Superior temporal gyrus (tissue), 1 donor: ENCODE measurements around the gene KLK13.

ENCODE experiments used
- DNase-seq: peaks from one replicate; pipeline ENCODE4 v3.0.0-alpha.2; 2016; ENCODE audit errors: extremely low spot score

The KLK13 gene

DNA sequence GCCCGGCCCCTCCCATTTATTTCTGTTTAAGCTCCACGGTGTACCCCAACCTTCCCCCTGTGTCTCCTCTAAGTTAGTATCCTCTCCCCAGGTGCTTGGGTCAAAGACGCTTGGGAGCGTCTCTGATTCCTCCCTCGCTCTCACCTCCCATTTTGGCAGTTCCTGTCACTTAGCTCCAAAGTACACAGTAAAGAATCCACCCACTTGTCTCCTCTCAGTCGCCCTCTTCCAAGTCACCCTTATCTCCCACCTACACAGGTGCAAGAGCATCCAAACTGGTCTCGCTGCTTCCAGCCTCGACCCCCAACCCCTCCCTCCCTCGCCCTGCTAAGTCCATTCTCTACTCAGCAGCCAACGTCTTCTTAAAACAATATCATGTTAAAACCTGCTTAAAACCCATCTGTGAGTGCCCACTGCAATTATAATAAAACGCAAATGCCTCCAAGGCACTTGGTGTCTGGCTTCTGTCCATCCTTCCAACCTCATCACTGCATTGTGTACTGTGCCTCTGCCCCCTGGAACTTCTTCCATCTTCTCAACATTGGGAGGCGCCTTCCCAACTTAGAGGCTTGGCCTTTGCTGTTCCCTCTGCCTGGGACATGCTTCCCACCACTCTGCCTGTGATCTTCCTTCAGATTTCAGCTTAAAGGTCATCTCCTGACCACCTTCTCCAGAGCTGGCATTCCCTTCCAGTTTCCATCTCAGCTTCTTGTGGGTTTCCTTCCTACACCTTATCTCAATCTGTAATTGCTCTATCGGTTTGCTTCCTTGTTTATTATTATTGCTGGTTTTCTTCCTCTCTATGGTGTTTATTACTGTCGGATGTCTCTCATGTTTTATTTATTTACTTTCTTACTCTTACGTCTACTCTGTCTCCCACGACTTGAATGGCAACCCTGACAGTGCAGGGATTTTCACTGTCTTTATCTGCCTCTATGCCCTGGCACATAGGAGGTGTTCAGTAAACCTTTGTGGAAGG, 27.3 kb upstream of the KLK13 start:
- DNase-seq, result no peak

- DNase-seq, result no peak
These were observed 26.2 kb upstream of the KLK13 start for GRCh38 chr19:51091126-51091525.

DNA sequence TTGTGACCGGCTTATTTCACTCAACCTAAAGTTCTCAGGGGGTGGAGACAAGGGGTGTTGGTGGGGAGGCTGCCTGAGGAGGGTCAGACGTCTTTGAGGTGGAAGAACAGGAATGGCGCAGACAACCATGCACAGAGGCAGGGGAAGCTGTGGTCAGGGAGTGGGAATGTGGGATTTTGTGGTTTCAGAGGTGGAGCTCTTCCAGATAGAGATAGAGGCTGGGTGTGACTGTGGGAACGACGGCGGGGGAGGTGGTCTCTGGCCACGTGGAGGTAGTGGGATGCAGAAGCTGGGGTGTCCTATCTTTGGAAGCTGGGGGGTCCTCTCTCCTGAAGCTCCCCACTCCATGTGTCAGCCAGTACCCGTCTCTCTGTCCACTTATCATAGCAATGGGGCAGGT, 25.6 kb upstream of the KLK13 start:
- no peak for DNase-seq

GRCh38 chr19:51089786-51090185, 24.9 kb upstream of the KLK13 start:
- no peak for DNase-seq

GRCh38 chr19:51086153-51086850, 21.4 kb upstream of the KLK13 start:
- no peak for DNase-seq

GRCh38 chr19:51084505-51084904, 19.6 kb upstream of the KLK13 start:
- DNase-seq, result no peak

DNA sequence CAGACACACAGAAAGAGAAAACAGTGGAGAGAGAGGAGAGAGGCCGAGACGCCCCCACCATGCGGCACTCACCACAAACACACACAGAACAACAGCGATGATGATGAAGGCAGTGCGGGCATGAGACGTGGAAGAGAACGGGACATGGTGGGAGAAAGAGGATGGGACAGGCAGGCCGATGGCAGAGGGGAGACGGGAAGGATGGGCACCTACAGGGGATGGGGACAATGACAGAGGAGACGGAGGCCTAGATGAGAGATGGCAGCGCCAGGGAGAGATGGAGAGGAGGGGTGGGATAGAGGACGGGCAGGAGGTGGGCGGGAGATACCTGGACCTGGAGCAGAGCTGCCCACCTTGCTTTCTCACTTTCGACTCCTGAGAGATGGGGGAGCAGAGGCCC, 18.9 kb upstream of the KLK13 start:
- DNase-seq, result no peak

DNA sequence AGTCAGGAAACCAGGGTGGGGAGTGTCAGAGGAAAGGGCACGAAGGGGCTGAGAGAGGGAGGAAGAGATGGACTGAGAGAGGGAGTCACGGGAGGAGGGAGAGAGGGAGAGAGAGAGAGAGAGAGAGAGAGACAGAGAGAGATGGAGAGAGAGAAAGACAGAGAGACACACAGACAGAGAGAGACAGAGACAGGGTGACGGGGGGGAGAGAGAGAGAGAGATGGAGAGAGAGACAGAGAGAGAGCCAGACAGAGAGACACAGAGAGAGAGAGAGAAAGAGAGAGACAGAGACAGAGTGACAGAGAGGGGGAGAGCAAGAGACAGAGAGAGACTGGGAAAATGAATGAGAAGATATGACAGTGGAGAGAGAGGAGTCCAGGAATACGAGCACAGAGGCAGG, 18.3 kb upstream of the KLK13 start:
- no peak for DNase-seq

GRCh38 chr19:51082611-51083010, 17.7 kb upstream of the KLK13 start, which contains the start of gene KLK14:
Gene KLK14, minus strand, starts transcription at chr19:51082887. Its CDS starts 273 bp downstream, at chr19:51082614.
- no peak for DNase-seq

GRCh38 chr19:51081476-51081875, 16.6 kb upstream of the KLK13 start:
- no peak for DNase-seq

GRCh38 chr19:51079481-51080110, 14.7 kb upstream of the KLK13 start:
- no peak for DNase-seq

GRCh38 chr19:51078731-51079130, 13.8 kb upstream of the KLK13 start:
- DNase-seq, result no peak

DNA sequence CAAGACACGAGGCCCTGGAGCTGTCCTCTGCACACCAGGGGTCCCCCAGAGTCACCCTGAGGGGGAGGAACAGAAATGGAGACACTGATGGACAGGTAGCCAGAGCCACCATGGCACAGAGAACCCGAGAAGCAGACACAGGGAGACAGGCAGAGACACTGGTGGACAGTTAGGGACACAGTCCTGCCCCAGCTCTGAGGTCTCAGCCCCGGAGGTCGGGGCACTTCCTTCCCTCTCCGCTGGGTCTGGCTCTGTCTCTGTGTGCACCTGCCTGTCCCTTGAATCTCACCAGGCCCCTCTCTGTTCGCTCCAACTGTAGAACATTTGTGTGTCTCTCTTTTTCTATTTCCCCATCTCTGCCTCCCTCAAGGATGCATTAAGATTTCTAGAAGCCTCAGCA, 13.2 kb upstream of the KLK13 start:
- DNase-seq, result no peak

- DNase-seq, result no peak
These were observed 11.8 kb upstream of the KLK13 start for GRCh38 chr19:51076631-51077213.

- no peak for DNase-seq
These were observed 11.1 kb upstream of the KLK13 start for GRCh38 chr19:51075998-51076397.

GRCh38 chr19:51071095-51071405, 6.2 kb upstream of the KLK13 start:
- no peak for DNase-seq

DNA sequence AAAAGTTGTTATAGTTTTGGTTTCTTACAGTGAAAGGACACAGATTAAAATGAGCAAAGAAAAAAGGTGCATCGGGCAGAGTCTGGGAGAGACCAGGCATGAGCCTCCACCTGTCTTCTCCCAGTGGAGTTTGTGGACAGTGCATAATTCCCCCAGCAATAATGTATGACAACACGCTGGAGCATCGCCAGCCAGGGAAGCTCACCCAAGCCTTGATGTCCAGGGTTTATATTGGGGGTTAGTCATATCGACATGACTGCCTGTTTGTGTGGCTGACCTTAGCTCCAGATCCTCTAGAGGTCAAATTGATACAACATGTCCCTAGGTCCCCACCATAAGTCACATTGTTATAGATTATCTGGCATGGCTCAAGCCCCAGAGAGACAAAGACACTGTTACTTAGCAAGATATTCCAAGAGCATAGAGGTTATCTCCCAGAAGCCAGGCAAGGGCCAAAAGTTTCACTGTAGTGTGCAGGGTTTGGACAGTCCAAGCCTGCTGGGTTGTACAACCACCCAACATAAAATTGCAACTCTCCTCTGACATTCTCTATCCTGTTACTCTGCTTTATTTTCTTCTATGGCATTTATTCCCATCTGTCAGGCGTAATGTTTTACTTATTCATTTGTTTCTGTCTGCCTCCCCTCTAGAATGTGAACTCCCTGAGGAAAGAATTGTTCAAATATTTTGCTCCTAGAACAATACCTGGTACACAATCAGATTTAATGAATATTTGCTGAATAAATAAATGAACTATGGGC, 5.6 kb upstream of the KLK13 start:
- DNase-seq, result no peak

- no peak for DNase-seq
These were observed 1.7 kb upstream of the KLK13 start for GRCh38 chr19:51066393-51067186.

GRCh38 chr19:51065221-51065960, 499 bp upstream of the KLK13 start:
- DNase-seq, result no peak

DNA sequence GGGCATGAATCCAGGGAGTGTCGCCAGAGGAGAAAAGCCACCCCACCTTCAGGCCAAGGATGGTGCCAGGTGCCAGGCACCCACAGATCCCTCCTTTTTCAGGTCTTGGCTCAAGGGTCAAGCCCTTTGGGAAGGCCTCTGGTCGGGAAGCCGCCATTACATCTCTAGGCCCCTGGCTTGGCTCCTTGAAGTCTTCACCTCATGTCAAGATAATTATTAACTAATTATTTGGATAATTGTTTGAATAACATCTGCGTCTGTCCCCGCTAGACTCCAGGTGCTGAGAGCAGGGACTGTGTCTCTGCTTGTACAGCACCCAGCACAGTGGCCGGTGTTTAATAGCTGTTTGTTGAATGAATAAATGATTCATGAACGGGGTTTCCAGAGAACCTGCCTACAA, 1.2 kb downstream of the KLK13 start:
- DNase-seq, result no peak
